Measurements from ENCODE around the gene GRB2. TPM values are rescaled to one million over a fixed set of nuclear protein-coding genes. Genes with fewer than 3 reads are reported as not detected.

GRB2 gene
- total and polyA plus RNA-seq, 2 of the 8 experiments (the other 6 are each of a cell fraction or from before 2014, with no cell fraction given), result 44.2 to 101 TPM

GRCh38 chr17:75272848-75273184 is 132.7 kb downstream of the GRB2 start:
- no peak overlapping the region for H2BK12ac ChIP-seq (ENCODE audit: low read depth, low read length)
- no peak overlapping the region for H2BK120ac ChIP-seq (replicated peaks; ENCODE audit: low read depth, low read length)
- WGBS, 2 experiments (ENCODE audit: extremely low coverage in 1 of 2, insufficient coverage in 1 of 2, insufficient read length in 1 of 2, insufficient replicate concordance in 2 of 2, low coverage in 1 of 2, low lambda C conversion rate in 2 of 2, missing lambda C conversion rate in 1 of 2), result 97% methylated on average over 3 of the region's 3 CpGs; no CpG with 5 or more reads in 1 of the 2 experiments
- H3K9me3 ChIP-seq (ENCODE audit: insufficient read depth in 2 of 2, low read depth in 1 of 2, low read length in 1 of 2), result no peaks in the 10 kb centered on the region
- no peak overlapping the region for H2BK15ac ChIP-seq (ENCODE audit: low read length)
- H3K27ac ChIP-seq (ENCODE audit: low read depth, low read length), result no peak overlapping the region
- H4K20me1 ChIP-seq (replicated peaks in 1 of 2; ENCODE audit: control insufficient read depth in 1 of 2, insufficient read depth in 2 of 2, low read length in 2 of 2), result peaks cover 0 to 2% of the 10 kb centered on the region in 2 experiments
- no peak overlapping the region for H3K4me3 ChIP-seq (ENCODE audit: extremely low read depth in 1 of 4, insufficient read depth in 2 of 4, low read depth in 3 of 4, low read length in 4 of 4)
- H4K8ac ChIP-seq (ENCODE audit: extremely low read depth, insufficient read depth, low read length), result no peak overlapping the region
- no peak overlapping the region for H4K91ac ChIP-seq (replicated peaks; ENCODE audit: insufficient read length, low read length)
- H2BK20ac ChIP-seq (ENCODE audit: low read length), result no peak overlapping the region; the same call in 1 of the 2 replicates
- H3K79me2 ChIP-seq (ENCODE audit: control insufficient read depth in 1 of 2, insufficient read depth in 2 of 2, low read length in 2 of 2), result no peaks in the 10 kb centered on the region
- no peak overlapping the region for H3K14ac ChIP-seq (ENCODE audit: insufficient read length)
- no peak overlapping the region for H3K4ac ChIP-seq (replicated peaks; ENCODE audit: insufficient read length, low read depth, low read length)
- H3K4me1 ChIP-seq (replicated peaks in 1 of 4; ENCODE audit: control insufficient read depth in 3 of 4, insufficient read depth in 4 of 4, low read length in 3 of 4), result peaks cover 0 to 5% (median 5%) of the 10 kb centered on the region in 4 experiments; a peak in 4 of 7 replicates
- no peak overlapping the region for H3K23ac ChIP-seq (ENCODE audit: insufficient read length)
- H2BK5ac ChIP-seq (ENCODE audit: low read depth, low read length), result no peak overlapping the region
- no peaks in the 10 kb centered on the region for H3K79me1 ChIP-seq (ENCODE audit: low read depth, low read length)
- no peak overlapping the region for H4K5ac ChIP-seq (ENCODE audit: insufficient read length, low read depth, low read length)
- H2AK5ac ChIP-seq (ENCODE audit: low read depth, low read length), result no peak overlapping the region
- no peaks in the 10 kb centered on the region for H3K27me3 ChIP-seq (replicated peaks in 1 of 4; ENCODE audit: control insufficient read depth in 3 of 4, extremely low read depth in 1 of 4, insufficient read depth in 3 of 4, low read length in 3 of 4)
- no peak overlapping the region for H3K56ac ChIP-seq (replicated peaks; ENCODE audit: insufficient read length, low read depth, low read length)
- no peak overlapping the region for H3K9ac ChIP-seq (replicated peaks in 1 of 4; ENCODE audit: extremely low read depth in 1 of 4, low read depth in 3 of 4, low read length in 3 of 4)
- H3K4me2 ChIP-seq (ENCODE audit: insufficient read depth in 1 of 2, low read depth in 2 of 2, low read length in 2 of 2), result no peak overlapping the region; a peak in 1 of 4 replicates
- ChIA-PET CTCF (ENCODE audit: partially characterized antibody) (interaction anchor here (0.8 to 21.2 kb wide), 9 partner anchors 7 to 195 kb away, joined by 3 to 369 read pairs (median 9); partner anchors contain the start of genes GGA3, MRPS7 and SLC25A19), POLR2A (ENCODE audit: partially characterized antibody) (interaction anchor here (0.6 to 6.7 kb wide), 5 partner anchors 11 to 118 kb away, joined by 3 to 62 read pairs (median 4); partner anchors contain the start of genes GGA3, MRPS7 and SLC25A19)
- FAIRE-seq, result no peak
- H3K18ac ChIP-seq (ENCODE audit: extremely low read depth, low read length), result no peak overlapping the region
- H2AFZ ChIP-seq (ENCODE audit: low read length), result no peak overlapping the region
- H3K36me3 ChIP-seq (ENCODE audit: control insufficient read depth in 2 of 4, insufficient read depth in 4 of 4, low read length in 3 of 4), result peaks cover 0 to 4% (median 2%) of the 10 kb centered on the region in 4 experiments; a peak in 2 of 8 replicates
- DNase-seq (ENCODE audit: low read depth in 1 of 2, low spot score in 2 of 2), result no peak
- peaks cover 15% of the 10 kb centered on the region for H3K23me2 ChIP-seq (ENCODE audit: low read depth, low read length)

Data from H1 (cell line).